Neural progenitor cell (in vitro differentiated cells): Measurements from ENCODE around the gene BBX. TPM values are rescaled to one million over a fixed set of nuclear protein-coding genes. Genes with fewer than 3 reads are reported as not detected.
A peak's percentile ranks its signal among the peaks of the same experiment; 100 is the strongest.

Experiments
- DNase-seq: peaks from one replicate; pipeline ENCODE4 v3.0.0-alpha.2; 2016; ENCODE audit warnings: low spot score
- H2AFZ ChIP-seq: fragments of 200-600 bp; sonication (generic); replicated peaks from 2 replicates; pipeline ENCODE4 v1.6.1; 2016; ENCODE audit warnings: antibody characterized with exemption
- H3F3A ChIP-seq: fragments of 200-600 bp; sonication (generic); 2 replicates; pipeline ENCODE4 v1.6.1; 2016; ENCODE audit warnings: antibody characterized with exemption, low read depth
- H3K27ac ChIP-seq: fragments of 200-600 bp; sonication (generic); 2 replicates; pipeline ENCODE4 v1.5.1; 2016; ENCODE audit warnings: mild to moderate bottlenecking
- H3K27me3 ChIP-seq: fragments of 200-600 bp; sonication (generic); 2 replicates; pipeline ENCODE4 v1.6.1; 2016; ENCODE audit warnings: mild to moderate bottlenecking, moderate library complexity
- H3K36me3 ChIP-seq: fragments of 200-600 bp; sonication (generic); 2 replicates; pipeline ENCODE4 v1.5.1; 2016
- H3K4me1 ChIP-seq: fragments of 200-600 bp; sonication (generic); 2 replicates; pipeline ENCODE4 v1.6.1; 2016; ENCODE audit warnings: mixed run types
- H3K4me2 ChIP-seq: fragments of 200-600 bp; sonication (generic); 2 replicates; pipeline ENCODE4 v1.6.1; 2016
- H3K4me3 ChIP-seq: fragments of 200-600 bp; sonication (generic); 2 replicates; pipeline ENCODE4 v1.5.1; 2016
- H3K79me2 ChIP-seq: fragments of 200-600 bp; sonication (generic); 2 replicates; pipeline ENCODE4 v1.6.1; 2016; ENCODE audit warnings: low read depth
- H3K9ac ChIP-seq: fragments of 200-600 bp; sonication (generic); 2 replicates; pipeline ENCODE4 v1.6.1; 2016
- H3K9me3 ChIP-seq: fragments of 200-600 bp; sonication (generic); 2 replicates; pipeline ENCODE4 v1.5.1; 2016; ENCODE audit warnings: low read depth
- H4K20me1 ChIP-seq: fragments of 200-600 bp; sonication (generic); 2 replicates; pipeline ENCODE4 v1.6.1; 2016; ENCODE audit warnings: low read depth
- H3K27ac Mint-ChIP-seq: 3 replicates; pipeline ENCODE4 v1.8.0; 2021; ENCODE audit warnings: mixed read lengths
- H3K27me3 Mint-ChIP-seq: 2 replicates; pipeline ENCODE4 v1.8.0; 2022; ENCODE audit warnings: low read depth, mild to moderate bottlenecking, inconsistent platforms, moderate library complexity, mixed read lengths; ENCODE audit not compliant: insufficient read depth
- H3K36me3 Mint-ChIP-seq: 3 replicates; pipeline ENCODE4 v1.8.0; 2021; ENCODE audit warnings: mixed read lengths
- H3K4me1 Mint-ChIP-seq: 3 replicates; pipeline ENCODE4 v1.8.0; 2021; ENCODE audit warnings: mixed read lengths
- H3K4me3 Mint-ChIP-seq: 3 replicates; pipeline ENCODE4 v1.8.0; 2021; ENCODE audit warnings: mild to moderate bottlenecking, moderate library complexity, mixed read lengths
- H3K9me3 Mint-ChIP-seq: 3 replicates; pipeline ENCODE4 v1.8.0; 2020; ENCODE audit warnings: mixed read lengths
- CTCF ChIP-seq: fragments of 200-600 bp; sonication (generic); IDR thresholded peaks from 2 replicates; pipeline ENCODE4 v1.5.1; 2017; ENCODE audit warnings: antibody characterized with exemption, mild to moderate bottlenecking
- EZH2 ChIP-seq: fragments of 200-600 bp; sonication (generic); IDR thresholded peaks from 2 replicates; pipeline ENCODE4 v1.6.1; 2017; ENCODE audit warnings: antibody characterized with exemption, mild to moderate bottlenecking, moderate library complexity
- EZH2phosphoT487 ChIP-seq: fragments of 200-600 bp; sonication (generic); IDR thresholded peaks from 2 replicates; pipeline ENCODE4 v1.6.1; 2017; ENCODE audit warnings: antibody characterized with exemption
- total RNA-seq: library from RNA; depleted of rRNA; stranded (reverse); fragments of >200 nt; gene quantifications from 2 replicates; pipeline ENCODE4 v1.2.3, GENCODE V29; 2015; ENCODE audit warnings: low replicate concordance

BBX gene
- total RNA-seq, 1 donor from 2014 or later, result 110 TPM

DNA sequence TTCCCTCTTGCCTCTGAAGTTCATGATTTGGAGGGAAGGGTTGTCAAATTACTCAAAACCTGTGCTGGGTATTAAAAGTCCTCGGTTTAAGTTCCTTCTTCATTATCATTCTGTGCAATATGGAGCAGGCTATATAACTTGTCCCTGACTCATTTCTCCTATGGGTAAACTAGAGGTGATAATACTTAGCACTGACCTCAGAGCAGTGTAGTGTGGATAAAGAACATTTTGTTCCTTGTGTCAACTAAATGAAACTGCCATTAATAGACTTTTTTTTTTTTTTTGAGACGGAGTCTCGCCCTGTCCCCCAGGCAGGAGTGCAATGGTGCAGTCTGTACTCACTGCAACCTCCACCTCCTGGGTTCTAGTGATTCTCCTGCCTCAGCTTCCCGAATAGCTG lies 2.2 kb upstream of the BBX start:
- Histone ChIP-seq H3F3A (peaks cover 14% of the 10 kb centered on the region), H3K79me2 (peaks cover 24% of the 10 kb centered on the region), H3K4me2 (no peak overlapping the region), H3K36me3 (no peaks in the 10 kb centered on the region), H4K20me1 (peaks cover 3% of the 10 kb centered on the region), H3K27ac (no peak overlapping the region), H2AFZ (no peak overlapping the region), H3K4me3 (no peak overlapping the region), H3K9ac (no peak overlapping the region), H3K9me3 (no peaks in the 10 kb centered on the region), H3K4me1 (no peaks in the 10 kb centered on the region), H3K27me3 (no peaks in the 10 kb centered on the region)
- Mint-ChIP-seq H3K36me3 (no peaks in the 10 kb centered on the region), H3K4me3 (no peak overlapping the region), H3K4me1 (peaks cover 6% of the 10 kb centered on the region), H3K27me3 (peaks cover 10% of the 10 kb centered on the region), H3K27ac (no peak overlapping the region), H3K9me3 (no peaks in the 10 kb centered on the region)
- DNase-seq, result no peak
- TF ChIP-seq CTCF (no peak), EZH2phosphoT487 (no peak), EZH2 (no peak)

DNA sequence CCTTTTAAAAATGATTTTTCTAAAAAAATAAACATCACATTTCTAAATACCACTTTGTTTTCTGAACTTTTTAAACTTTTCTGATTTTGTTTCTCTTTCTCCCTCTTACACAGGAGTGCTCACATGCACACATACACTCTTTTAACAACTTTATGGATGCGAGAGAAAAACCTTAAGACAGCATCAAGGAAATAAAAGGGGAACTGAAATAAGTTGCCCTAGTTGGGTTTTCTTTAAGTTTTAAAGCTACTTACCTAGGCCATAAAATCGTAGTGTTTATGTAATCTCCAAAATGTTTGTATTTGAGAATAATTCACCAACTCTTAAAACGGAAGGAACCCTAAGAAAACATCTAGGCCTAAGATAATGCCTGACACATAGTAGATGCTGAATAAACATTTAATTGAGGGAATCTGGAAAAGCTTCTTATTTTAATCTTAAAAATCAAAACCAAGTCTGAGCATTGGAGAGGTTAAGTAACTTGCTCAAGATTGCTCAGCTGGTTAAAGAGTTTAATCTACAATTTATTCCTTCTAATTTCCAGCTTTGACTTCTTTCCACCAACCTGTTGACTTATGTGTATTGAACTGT lies 1.2 kb upstream of the BBX start:
- Histone ChIP-seq H3F3A (peaks cover 14% of the 10 kb centered on the region), H3K27me3 (no peaks in the 10 kb centered on the region), H3K4me1 (peaks cover 1% of the 10 kb centered on the region), H3K36me3 (peaks cover 1% of the 10 kb centered on the region), H4K20me1 (peaks cover 13% of the 10 kb centered on the region), H3K9me3 (no peaks in the 10 kb centered on the region), H3K4me2 (no peak overlapping the region), H3K79me2 (peaks cover 34% of the 10 kb centered on the region), H3K9ac (no peak overlapping the region), H2AFZ (no peak overlapping the region), H3K27ac (no peak overlapping the region), H3K4me3 (no peak overlapping the region)
- Mint-ChIP-seq H3K4me3 (no peak overlapping the region), H3K27ac (no peak overlapping the region), H3K4me1 (peaks cover 14% of the 10 kb centered on the region), H3K9me3 (no peaks in the 10 kb centered on the region), H3K36me3 (no peaks in the 10 kb centered on the region), H3K27me3 (peaks cover 10% of the 10 kb centered on the region)
- TF ChIP-seq CTCF (no peak), EZH2phosphoT487 (no peak), EZH2 (no peak)
- DNase-seq, result no peak

GRCh38 chr3:107523289-107523538 lies 452 bp downstream of the BBX start:
- Histone ChIP-seq H3K27ac (peak overlapping the region; percentile 76), H3K27me3 (no peaks in the 10 kb centered on the region), H2AFZ (peak overlapping the region; percentile 99), H3K9ac (peak overlapping the region; percentile 68), H3K4me3 (peak overlapping the region; percentile 95), H3K36me3 (peaks cover 6% of the 10 kb centered on the region), H3K4me2 (peak overlapping the region; percentile 91), H4K20me1 (peaks cover 30% of the 10 kb centered on the region), H3K79me2 (peaks cover 50% of the 10 kb centered on the region), H3K9me3 (no peaks in the 10 kb centered on the region), H3F3A (peaks cover 14% of the 10 kb centered on the region), H3K4me1 (peaks cover 5% of the 10 kb centered on the region)
- Mint-ChIP-seq H3K4me1 (peaks cover 21% of the 10 kb centered on the region), H3K27ac (no peak overlapping the region), H3K4me3 (peak overlapping the region; percentile 99), H3K9me3 (no peaks in the 10 kb centered on the region), H3K36me3 (peaks cover 7% of the 10 kb centered on the region), H3K27me3 (peaks cover 10% of the 10 kb centered on the region)
- no peak for TF ChIP-seq CTCF
- TF ChIP-seq EZH2, result no peak
- no peak for TF ChIP-seq EZH2phosphoT487
- no peak for DNase-seq
